Thyroid gland (tissue), 4 donors: ENCODE results near the gene AKAP5.

Experiments used
- CTCF ChIP-seq, 6 experiments: fragments of 200-600 bp in 3 of 6; fragments of 450-650 bp in 3 of 6; sonication (generic) in 3 of 6; IDR thresholded peaks; one replicate each; pipeline ENCODE4 v1.5.1; 2016 to 2019; ENCODE audit warnings: antibody characterized with exemption in 6 of 6, mild to moderate bottlenecking in 2 of 6, inconsistent platforms in 1 of 6, moderate library complexity in 1 of 6
- POLR2A ChIP-seq, 2 donors: fragments of 450-650 bp; IDR thresholded peaks; one replicate each; pipeline ENCODE4 v1.6.1; 2017; ENCODE audit warnings: antibody characterized with exemption in 2 of 2, mild to moderate bottlenecking in 2 of 2, moderate library complexity in 1 of 2

GRCh38 chr14:64423987-64424386 is 41.3 kb upstream of the AKAP5 start:
- no peak for TF ChIP-seq CTCF (IDR thresholded peaks at IDR 0.05)
- TF ChIP-seq POLR2A (IDR thresholded peaks at IDR 0.05) = no peak
